ENCODE data around the gene SMG6.

Gene SMG6

GRCh38 chr17:2241823-2242222 is 61.8 kb downstream of the SMG6 start:
- Histone ChIP-seq H3K27ac (no peak overlapping the region), H3K36me3 (peaks cover 48% of the 10 kb centered on the region), H3K27me3 (ENCODE audit: insufficient read depth, low read depth, severe bottlenecking) (no peaks in the 10 kb centered on the region), H3K9me3 (ENCODE audit: severe bottlenecking) (no peaks in the 10 kb centered on the region), H3K4me3 (ENCODE audit: low read depth, low read length) (no peak overlapping the region)
- no peak for TF ChIP-seq CTCF (IDR thresholded peaks at IDR 0.05; ENCODE audit: low read depth, low read length)
- DNase-seq: no peak

GRCh38 chr17:2240541-2240940 is 63.0 kb downstream of the SMG6 start:
- Histone ChIP-seq H3K27ac (no peak overlapping the region), H3K4me3 (ENCODE audit: low read depth, low read length) (no peak overlapping the region), H3K9me3 (ENCODE audit: severe bottlenecking) (no peaks in the 10 kb centered on the region), H3K27me3 (ENCODE audit: insufficient read depth, low read depth, severe bottlenecking) (no peaks in the 10 kb centered on the region), H3K36me3 (peaks cover 48% of the 10 kb centered on the region)
- no peak for TF ChIP-seq CTCF (IDR thresholded peaks at IDR 0.05; ENCODE audit: low read depth, low read length)
- DNase-seq: no peak

GRCh38 chr17:2239882-2240430 is 63.6 kb downstream of the SMG6 start:
- Histone ChIP-seq H3K27me3 (ENCODE audit: insufficient read depth, low read depth, severe bottlenecking) (no peaks in the 10 kb centered on the region), H3K27ac (no peak overlapping the region), H3K36me3 (peaks cover 50% of the 10 kb centered on the region), H3K9me3 (ENCODE audit: severe bottlenecking) (no peaks in the 10 kb centered on the region), H3K4me3 (ENCODE audit: low read depth, low read length) (no peak overlapping the region)
- no peak for DNase-seq
- TF ChIP-seq CTCF (IDR thresholded peaks at IDR 0.05; ENCODE audit: low read depth, low read length): no peak

- TF ChIP-seq CTCF (IDR thresholded peaks at IDR 0.05; ENCODE audit: low read depth, low read length): no peak
- peaks cover 49% of the 10 kb centered on the region for H3K36me3 ChIP-seq
- H3K4me3 ChIP-seq (ENCODE audit: low read depth, low read length): no peak overlapping the region
- no peaks in the 10 kb centered on the region for H3K27me3 ChIP-seq (ENCODE audit: insufficient read depth, low read depth, severe bottlenecking)
- no peak overlapping the region for H3K27ac ChIP-seq
- no peaks in the 10 kb centered on the region for H3K9me3 ChIP-seq (ENCODE audit: severe bottlenecking)
- no peak for DNase-seq
Observed at GRCh38 chr17:2239170-2239551, 64.4 kb downstream of the SMG6 start.

- H3K9me3 ChIP-seq (ENCODE audit: severe bottlenecking): no peaks in the 10 kb centered on the region
- no peak overlapping the region for H3K27ac ChIP-seq
- H3K4me3 ChIP-seq (ENCODE audit: low read depth, low read length): no peak overlapping the region
- peaks cover 43% of the 10 kb centered on the region for H3K36me3 ChIP-seq
- DNase-seq: no peak
- H3K27me3 ChIP-seq (ENCODE audit: insufficient read depth, low read depth, severe bottlenecking): no peaks in the 10 kb centered on the region
- TF ChIP-seq CTCF (IDR thresholded peaks at IDR 0.05; ENCODE audit: low read depth, low read length): no peak
Observed at GRCh38 chr17:2238432-2239169, 65.0 kb downstream of the SMG6 start.

GRCh38 chr17:2237950-2238349 is 65.6 kb downstream of the SMG6 start:
- H3K36me3 ChIP-seq: peaks cover 41% of the 10 kb centered on the region
- no peak for DNase-seq
- H3K27ac ChIP-seq: no peak overlapping the region
- no peak overlapping the region for H3K4me3 ChIP-seq (ENCODE audit: low read depth, low read length)
- no peaks in the 10 kb centered on the region for H3K27me3 ChIP-seq (ENCODE audit: insufficient read depth, low read depth, severe bottlenecking)
- TF ChIP-seq CTCF (IDR thresholded peaks at IDR 0.05; ENCODE audit: low read depth, low read length): no peak
- no peaks in the 10 kb centered on the region for H3K9me3 ChIP-seq (ENCODE audit: severe bottlenecking)
